Amniotic stem cell (primary cell): ENCODE data around the gene SLC5A4.
"Not testable (repeated sequence)": the region's sequence is repeated elsewhere in the genome, so short reads cannot be mapped to it uniquely, and the experiment has no call there.

Experiments
- DNase-seq: peaks from one replicate; lab custom pipeline; 2025; lab: John Stamatoyannopoulos, UW

SLC5A4 gene

DNA sequence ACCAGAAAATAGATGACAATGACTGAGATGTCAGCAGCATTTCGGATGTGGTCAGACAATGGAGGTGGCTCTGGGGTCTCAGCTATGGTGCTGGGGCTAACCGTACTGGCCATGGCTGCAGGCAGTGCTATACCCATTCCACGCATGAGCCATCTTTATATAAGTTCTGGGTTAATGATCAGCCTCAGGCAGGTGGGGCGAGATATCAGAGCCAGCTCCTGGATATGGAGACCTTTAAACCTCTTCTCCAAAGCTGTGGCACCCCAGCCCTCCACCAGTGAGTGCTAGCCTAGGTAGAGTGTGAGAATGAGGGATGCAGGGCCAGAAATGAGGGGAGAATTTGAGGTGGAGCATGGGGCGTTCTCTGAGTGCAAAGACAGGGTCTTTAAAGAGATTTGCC lies at the start of gene SLC5A4:
Gene SLC5A4 (minus strand): TSS at position 131 of the 400 bp plus-strand sequence. CDS start 18 bp downstream, at position 113.
- no peak for DNase-seq

DNA sequence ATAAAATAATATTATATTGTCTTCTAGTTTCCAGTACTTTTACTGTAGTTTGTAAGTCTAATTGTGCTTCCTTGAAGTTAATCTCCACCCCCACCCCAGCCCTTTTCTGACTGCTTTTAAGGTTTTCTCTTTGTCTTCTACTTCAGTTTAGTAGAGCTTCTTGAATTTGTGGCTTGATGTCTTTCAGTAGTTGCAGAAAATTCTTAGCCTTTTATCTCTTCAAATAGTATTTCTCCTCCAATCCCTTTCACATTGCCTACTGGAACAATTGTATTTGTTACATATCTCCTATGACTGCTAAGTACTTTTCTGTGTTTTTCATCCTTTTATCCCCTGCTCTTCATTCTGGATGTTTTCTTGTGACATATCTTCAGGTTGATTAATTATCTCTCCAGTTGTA lies 38.8 kb upstream of the SLC5A4 start:
- not testable (repeated sequence) for DNase-seq

- DNase-seq: no peak
Measured at GRCh38 chr22:32286290-32286840, 31.2 kb upstream of the SLC5A4 start.

GRCh38 chr22:32281072-32281471 lies 25.9 kb upstream of the SLC5A4 start:
- DNase-seq: no peak

- not testable (repeated sequence) for DNase-seq
Measured at GRCh38 chr22:32275353-32275752, 20.2 kb upstream of the SLC5A4 start.

GRCh38 chr22:32271389-32271788 lies 16.2 kb upstream of the SLC5A4 start:
- no peak for DNase-seq

DNA sequence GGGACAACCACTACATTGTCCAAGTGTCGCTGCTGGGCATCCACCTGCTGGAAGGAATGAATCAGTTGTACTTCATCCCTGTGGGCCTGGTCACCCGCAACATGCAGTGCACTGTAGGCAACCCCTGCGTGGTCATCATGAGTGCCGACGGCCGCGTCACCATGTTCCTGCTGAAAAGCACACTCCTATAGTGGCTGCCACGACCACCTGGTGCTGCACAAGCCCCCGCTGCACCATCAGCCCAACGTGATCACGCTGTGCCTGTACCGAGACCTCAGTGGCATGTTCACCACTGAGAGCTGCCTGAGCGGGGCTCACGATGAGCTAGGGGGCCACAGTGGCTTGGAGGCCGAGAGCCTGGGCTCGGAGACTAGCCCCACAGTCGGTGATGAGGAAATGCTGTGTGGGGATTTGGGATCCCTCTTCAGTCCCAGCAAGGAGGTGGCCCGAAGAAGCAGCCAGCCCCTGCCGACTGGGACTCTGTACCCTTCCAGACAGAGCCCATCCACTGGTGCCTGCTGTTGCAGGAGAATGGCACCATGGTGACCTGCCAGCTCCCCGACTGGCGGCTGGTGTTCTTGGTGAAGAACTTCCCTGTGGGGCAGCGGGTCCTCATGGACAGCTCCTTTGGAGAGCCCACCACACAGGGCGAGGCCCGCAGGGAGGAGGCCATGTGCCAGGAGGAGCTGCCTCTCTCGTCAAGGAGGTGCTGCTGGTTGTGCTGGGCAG lies 15.7 kb upstream of the SLC5A4 start:
- no peak for DNase-seq

DNA sequence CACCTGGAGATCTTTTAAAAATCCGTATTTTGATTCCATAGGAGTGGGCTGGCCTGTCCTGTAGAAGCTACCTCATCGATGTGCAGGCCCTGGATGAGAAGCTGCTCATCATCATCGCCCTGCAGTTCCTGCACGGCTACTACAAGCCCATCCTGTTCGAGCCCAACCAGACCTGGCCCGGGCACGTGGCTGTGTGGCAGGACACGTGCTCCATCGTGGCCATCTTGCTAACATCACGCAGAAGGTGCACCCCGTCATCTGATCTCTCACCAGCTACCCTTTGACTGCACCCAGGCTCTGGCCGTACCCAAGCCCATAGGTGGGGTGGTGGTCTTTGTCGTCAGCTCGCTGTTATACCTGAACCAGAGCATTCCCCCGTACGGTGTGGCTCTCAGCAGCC lies 14.2 kb upstream of the SLC5A4 start:
- DNase-seq: no peak

DNA sequence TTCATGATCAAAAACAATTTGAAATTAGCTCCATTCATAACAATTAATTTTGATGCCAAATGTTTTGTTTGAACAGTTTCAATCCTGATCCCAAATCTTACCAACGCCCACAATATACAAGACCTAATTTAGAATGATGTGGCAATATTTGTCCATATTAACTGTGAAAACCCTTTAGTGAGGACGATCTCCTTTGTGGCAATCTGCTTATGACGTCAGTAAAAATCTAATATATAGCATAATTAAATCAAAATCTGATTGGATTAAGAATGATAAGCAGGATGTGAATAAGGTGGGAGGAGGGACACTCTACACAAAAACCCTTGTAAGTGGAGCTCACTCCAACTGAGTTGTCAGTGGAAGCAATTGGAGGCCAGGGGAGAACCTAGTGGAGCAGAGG lies 11.9 kb upstream of the SLC5A4 start:
- no peak for DNase-seq

DNA sequence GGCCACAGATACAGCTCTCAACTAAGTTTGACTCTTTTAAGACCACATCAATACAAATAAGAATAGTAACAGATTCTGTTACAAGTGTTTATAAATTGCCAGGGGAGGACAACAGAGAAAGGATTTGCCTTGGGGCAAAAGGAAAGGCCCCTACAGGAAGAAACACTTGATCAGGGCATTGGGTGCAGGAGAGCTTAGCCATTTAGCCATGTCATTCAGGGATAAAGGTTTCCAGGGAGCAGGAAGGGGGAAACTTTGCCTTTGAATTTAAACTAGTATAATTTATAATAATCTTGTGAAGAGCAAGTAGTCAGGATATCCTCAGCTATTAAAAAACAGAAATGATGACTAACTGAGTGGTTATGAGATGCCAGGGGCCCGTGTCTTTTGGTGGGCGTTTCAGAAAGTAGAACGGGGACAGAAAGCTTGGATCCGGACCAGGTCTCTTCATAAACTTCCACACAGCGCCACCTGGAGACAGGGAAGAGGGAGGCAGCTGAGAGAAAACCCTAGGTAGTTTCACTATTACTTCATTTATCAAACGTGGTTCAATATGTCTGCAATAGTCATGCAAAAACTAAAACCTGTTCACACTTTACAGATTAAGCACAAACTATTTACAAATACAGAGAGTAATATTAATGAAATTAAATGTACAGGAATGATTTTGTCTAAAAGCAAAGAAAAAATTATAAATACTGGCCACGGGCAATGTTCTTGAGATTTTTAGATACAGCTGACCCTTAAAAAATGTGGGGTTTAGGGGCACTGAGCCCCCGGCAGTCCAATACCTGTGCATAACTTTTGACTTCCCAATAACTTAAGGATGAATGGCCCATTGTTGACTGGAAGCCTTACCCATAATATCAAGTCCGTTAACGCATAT lies 11.0 kb upstream of the SLC5A4 start:
- DNase-seq: peak; percentile 67

DNA sequence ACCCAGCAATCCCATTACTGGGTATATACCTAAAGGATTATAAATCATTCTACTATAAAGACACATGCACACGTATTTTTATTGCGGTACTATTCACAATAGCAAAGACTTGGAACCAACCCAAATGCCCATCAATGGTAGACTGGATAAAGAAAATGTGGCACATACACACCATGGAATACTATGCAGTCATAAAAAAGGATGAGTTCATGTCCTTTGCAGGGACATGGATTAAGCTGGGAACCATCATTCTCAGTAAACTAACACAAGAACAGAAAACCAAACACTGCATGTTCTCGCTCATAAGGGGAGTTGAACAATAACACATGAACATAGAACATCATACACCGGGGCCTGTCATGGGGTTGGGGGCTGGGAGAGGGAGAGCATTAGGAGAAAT lies 8.5 kb upstream of the SLC5A4 start:
- not testable (repeated sequence) for DNase-seq

DNA sequence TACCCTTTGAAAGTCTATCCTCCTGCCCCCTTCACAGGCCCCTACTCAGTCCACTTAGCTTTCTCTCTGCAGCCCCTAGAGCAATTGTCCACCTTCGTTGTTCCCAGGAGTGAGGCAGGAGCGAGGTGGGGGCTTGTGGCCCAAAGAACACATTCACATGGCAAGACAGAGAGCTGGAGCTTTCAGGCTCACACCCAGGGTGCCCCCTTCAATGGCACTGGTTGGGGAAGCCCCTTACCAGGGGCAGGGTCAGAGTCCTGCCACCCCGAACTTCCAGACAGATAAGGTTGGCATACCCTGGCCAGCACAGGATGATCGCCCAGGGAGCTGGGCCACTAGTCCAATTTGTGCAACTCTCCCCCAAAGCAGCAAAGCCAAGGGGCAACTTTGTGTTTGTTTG lies 6.2 kb upstream of the SLC5A4 start:
- no peak for DNase-seq

DNA sequence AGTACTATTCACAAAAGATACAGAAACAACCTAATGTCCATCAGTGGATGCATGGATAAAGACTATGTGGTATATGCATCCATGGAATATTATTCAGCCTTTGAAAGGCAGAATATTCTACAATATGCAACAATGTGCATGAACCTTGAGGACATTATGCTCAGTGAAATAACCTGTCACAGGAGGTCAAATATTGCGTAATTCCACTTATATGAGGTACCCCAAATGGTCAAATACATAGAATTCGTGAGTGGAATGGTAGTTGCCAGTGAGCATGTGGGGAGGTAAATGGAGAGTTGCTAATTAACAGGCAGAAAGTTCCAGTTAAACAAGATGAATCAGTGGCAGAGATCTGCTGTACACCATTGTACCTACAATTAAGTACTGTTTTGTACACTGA lies 3.6 kb upstream of the SLC5A4 start:
- no peak for DNase-seq

DNA sequence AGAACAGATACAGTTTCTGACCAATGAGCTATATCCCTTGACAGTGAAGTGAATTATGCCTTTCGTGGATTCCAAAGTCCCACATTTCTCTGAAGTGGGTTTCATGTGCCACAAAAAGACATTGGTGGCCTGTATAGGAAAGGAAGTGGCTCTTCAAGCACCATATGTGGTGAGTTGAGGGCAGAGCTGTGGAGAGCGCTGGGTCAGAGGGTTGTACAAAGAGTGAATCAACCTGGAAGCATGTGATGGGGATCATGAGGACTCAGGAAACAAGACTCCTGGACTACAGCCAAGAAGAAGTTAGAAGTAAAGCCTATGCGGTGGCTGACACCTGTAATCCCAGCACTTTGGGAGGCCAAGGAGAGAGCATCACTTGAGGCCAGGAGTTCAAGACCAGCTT lies 579 bp upstream of the SLC5A4 start:
- DNase-seq: no peak

- no peak for DNase-seq
Measured at GRCh38 chr22:32249231-32249630, 5.9 kb downstream of the SLC5A4 start.

DNA sequence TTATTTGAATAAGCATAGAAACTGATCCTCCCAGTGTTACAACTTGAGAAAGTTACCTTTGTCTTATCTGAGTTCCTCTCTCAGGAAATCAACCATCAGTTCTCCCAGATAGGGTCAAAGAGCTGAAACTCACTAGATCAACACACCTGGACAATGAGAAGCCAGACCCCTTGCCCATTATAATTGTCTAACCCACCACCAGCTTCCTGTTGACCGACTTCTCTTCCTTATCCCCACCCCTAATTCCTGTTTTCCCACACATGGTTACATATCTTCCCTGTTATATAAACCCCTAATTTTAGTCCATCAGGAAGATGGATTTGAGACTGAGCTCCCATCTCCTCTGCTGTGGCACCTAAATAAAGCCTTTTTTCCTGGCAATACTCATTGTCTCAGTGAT lies 6.9 kb downstream of the SLC5A4 start:
- DNase-seq: no peak

- DNase-seq: no peak
Measured at GRCh38 chr22:32246166-32246565, 9.0 kb downstream of the SLC5A4 start.

GRCh38 chr22:32245042-32245441 lies 10.1 kb downstream of the SLC5A4 start:
- no peak for DNase-seq

DNA sequence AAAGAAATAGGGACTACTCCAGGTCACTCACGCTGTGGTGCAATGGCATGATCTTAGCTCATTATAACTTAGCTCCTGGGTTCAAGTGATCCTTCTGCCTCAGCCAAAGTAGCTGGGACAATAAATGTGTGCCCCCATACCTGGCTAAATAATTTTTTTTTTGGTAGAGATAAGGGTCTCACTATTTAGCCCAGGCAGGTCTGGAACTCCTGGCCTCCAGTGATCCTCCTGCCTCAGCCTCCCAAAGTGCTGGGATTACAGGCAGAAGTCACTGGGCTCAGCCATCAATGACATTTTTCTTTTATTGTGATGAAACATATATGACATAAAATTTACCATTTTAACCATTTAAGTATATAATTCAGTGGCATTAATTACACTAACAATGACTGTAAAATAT lies 10.6 kb downstream of the SLC5A4 start:
- no peak for DNase-seq

- no peak for DNase-seq
Measured at GRCh38 chr22:32240461-32240860, 14.7 kb downstream of the SLC5A4 start.

GRCh38 chr22:32237906-32238305 lies 17.2 kb downstream of the SLC5A4 start:
- DNase-seq: no peak

DNA sequence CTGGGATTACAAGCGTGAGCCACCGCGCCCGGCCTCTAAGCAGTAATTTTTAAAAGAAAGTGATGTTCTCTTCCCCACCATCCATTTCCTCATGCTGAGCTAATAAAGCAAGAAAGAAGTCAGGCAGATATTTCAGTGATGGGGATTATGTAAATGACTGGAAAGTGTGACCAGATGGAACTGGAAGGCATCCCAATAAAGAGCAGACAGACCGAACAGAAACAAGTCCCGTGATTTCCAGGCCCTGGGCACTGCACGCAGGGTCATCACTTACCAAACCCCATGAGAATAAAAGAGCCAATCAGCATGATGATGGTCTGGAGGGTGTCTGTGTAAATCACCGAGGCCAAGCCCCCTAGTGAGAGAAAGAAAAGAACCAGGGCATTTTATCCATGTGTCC lies 18.2 kb downstream of the SLC5A4 start:
- no peak for DNase-seq

DNA sequence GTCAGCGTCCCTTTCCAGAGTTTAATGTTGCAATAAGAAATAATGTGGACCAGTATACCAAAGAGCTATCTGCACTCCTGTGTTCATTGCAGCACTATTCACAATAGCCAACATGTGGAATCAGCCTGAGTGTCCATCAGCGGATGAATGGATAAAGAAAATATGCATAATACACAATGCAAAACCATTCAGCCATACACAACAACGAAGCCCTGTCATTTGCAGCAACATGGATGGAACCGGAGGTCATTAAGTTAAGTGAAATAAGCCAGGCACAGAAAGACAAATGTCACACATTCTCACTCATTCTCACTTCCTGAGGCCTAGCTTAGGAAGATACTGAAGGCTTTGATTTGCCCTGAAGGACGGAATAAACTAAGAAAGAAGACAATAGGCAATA lies 22.1 kb downstream of the SLC5A4 start:
- DNase-seq: no peak
